GM12873 (cell line): ENCODE measurements around the gene CHRD.

Experiments used
- CTCF ChIP-seq: IDR thresholded peaks from 2 replicates; pipeline ENCODE4 v1.5.1; 2012; ENCODE audit warnings: low read depth, mild to moderate bottlenecking, moderate library complexity, low read length, control low read depth; ENCODE audit not compliant: insufficient read depth; ENCODE audit errors: missing control alignments

The CHRD gene

GRCh38 chr3:184354754-184355153 is 25.1 kb upstream of the CHRD start:
- TF ChIP-seq CTCF = no peak

- no peak for TF ChIP-seq CTCF
Observed at GRCh38 chr3:184355261-184356040, 24.4 kb upstream of the CHRD start.

GRCh38 chr3:184357248-184358123 is 22.4 kb upstream of the CHRD start:
- no peak for TF ChIP-seq CTCF

GRCh38 chr3:184358124-184358767 is 21.6 kb upstream of the CHRD start:
- no peak for TF ChIP-seq CTCF

GRCh38 chr3:184358921-184359350 is 20.9 kb upstream of the CHRD start:
- TF ChIP-seq CTCF = no peak

- TF ChIP-seq CTCF = no peak
Observed at GRCh38 chr3:184359610-184360009, 20.2 kb upstream of the CHRD start.

- TF ChIP-seq CTCF = no peak
Observed at GRCh38 chr3:184360070-184360928, 19.6 kb upstream of the CHRD start.
